HG02938 (cell line): ENCODE results near the gene CNIH4.
A peak's percentile ranks its signal among the peaks of the same experiment; 100 is the strongest.
"Not testable (repeated sequence)": the region's sequence is repeated elsewhere in the genome, so short reads cannot be mapped to it uniquely, and the experiment has no call there.

Source experiments
- ATAC-seq: cut with Tn5 transposase; IDR thresholded peaks from one replicate; pipeline ENCODE4 v1.9.1; 2021; ENCODE audit warnings: mild to moderate bottlenecking, moderate library complexity; ENCODE audit not compliant: unreplicated experiment

The CNIH4 gene

GRCh38 chr1:224356685-224357625, at the start of gene CNIH4:
Gene CNIH4 (plus strand): TSS chr1:224356879. CDS start chr1:224356925, 46 bp downstream.
- ATAC-seq, result peak; percentile 99

GRCh38 chr1:224308064-224308463, 48.6 kb upstream of the CNIH4 start:
- ATAC-seq, result no peak

- ATAC-seq, result not testable (repeated sequence)
Measured at GRCh38 chr1:224311503-224311902, 45.2 kb upstream of the CNIH4 start.

- no peak for ATAC-seq
Measured at GRCh38 chr1:224312025-224312424, 44.7 kb upstream of the CNIH4 start.

- ATAC-seq, result no peak
Measured at GRCh38 chr1:224317383-224318045, 39.2 kb upstream of the CNIH4 start.

- ATAC-seq, result no peak
Measured at GRCh38 chr1:224321706-224322105, 35.0 kb upstream of the CNIH4 start.

GRCh38 chr1:224325959-224326358, 30.7 kb upstream of the CNIH4 start:
- ATAC-seq, result no peak

- ATAC-seq, result no peak
Measured at GRCh38 chr1:224328644-224329043, 28.0 kb upstream of the CNIH4 start.

GRCh38 chr1:224329484-224329841, 27.2 kb upstream of the CNIH4 start:
- ATAC-seq, result no peak

GRCh38 chr1:224329842-224330753, 26.6 kb upstream of the CNIH4 start, which contains the start of gene NVL:
Gene NVL (minus strand): TSS chr1:224330172. CDS start chr1:224330127, 45 bp downstream.
- peak; percentile 75 for ATAC-seq

- no peak for ATAC-seq
Measured at GRCh38 chr1:224331326-224331725, 25.4 kb upstream of the CNIH4 start.

GRCh38 chr1:224331824-224332223, 24.9 kb upstream of the CNIH4 start:
- no peak for ATAC-seq

GRCh38 chr1:224333309-224333926, 23.3 kb upstream of the CNIH4 start:
- ATAC-seq, result peak; percentile 42

- ATAC-seq, result no peak
Measured at GRCh38 chr1:224333939-224334786, 22.5 kb upstream of the CNIH4 start.

GRCh38 chr1:224338150-224338838, 18.4 kb upstream of the CNIH4 start:
- no peak for ATAC-seq

GRCh38 chr1:224339442-224340033, 17.1 kb upstream of the CNIH4 start:
- ATAC-seq, result no peak

GRCh38 chr1:224340453-224341384, 16.0 kb upstream of the CNIH4 start:
- peak; percentile 75 for ATAC-seq
